Naive B cell (primary cell): ENCODE measurements around the gene BRSK2. TPM values are rescaled to one million over a fixed set of nuclear protein-coding genes. Genes with fewer than 3 reads are reported as not detected.
"Not testable (repeated sequence)": the region's sequence is repeated elsewhere in the genome, so short reads cannot be mapped to it uniquely, and the experiment has no call there.

Source experiments
- ATAC-seq, 2 donors: fragments of 150-1000 bp; cut with Tn5 transposase; 2 replicates each; pipeline ENCODE4 v1.10.0; 2021; ENCODE audit warnings: low read depth in 2 of 2, mild to moderate bottlenecking in 2 of 2, moderate library complexity in 2 of 2
- DNase-seq: peaks from one replicate; pipeline ENCODE4 v3.0.0; 2022
- H3K27ac Mint-ChIP-seq, 6 donors: one replicate each; pipeline ENCODE4 v1.8.0; 2020 to 2022; ENCODE audit warnings: mild to moderate bottlenecking in 6 of 6, mixed read lengths in 6 of 6, moderate library complexity in 5 of 6, inconsistent platforms in 2 of 6
- H3K27me3 Mint-ChIP-seq, 3 donors: one replicate each; pipeline ENCODE4 v1.8.0; 2021 to 2022; ENCODE audit warnings: mixed read lengths in 3 of 3, mild to moderate bottlenecking in 1 of 3
- H3K36me3 Mint-ChIP-seq, 2 donors: one replicate each; pipeline ENCODE4 v1.8.0; 2020 to 2022; ENCODE audit warnings: mixed read lengths in 2 of 2, inconsistent platforms in 1 of 2, mild to moderate bottlenecking in 1 of 2
- H3K4me1 Mint-ChIP-seq, 3 donors: one replicate each; pipeline ENCODE4 v1.8.0; 2020 to 2022; ENCODE audit warnings: mixed read lengths in 3 of 3, inconsistent platforms in 1 of 3, mild to moderate bottlenecking in 1 of 3, moderate library complexity in 1 of 3
- H3K4me3 Mint-ChIP-seq, 8 donors: one replicate each; pipeline ENCODE4 v1.8.0; 2020 to 2022; ENCODE audit warnings: mild to moderate bottlenecking in 8 of 8, mixed read lengths in 8 of 8, moderate library complexity in 8 of 8, inconsistent platforms in 2 of 8
- H3K9me3 Mint-ChIP-seq, 7 donors: one replicate each; pipeline ENCODE4 v1.8.0; 2020 to 2022; ENCODE audit warnings: mixed read lengths in 7 of 7, mild to moderate bottlenecking in 5 of 7, inconsistent platforms in 2 of 7, moderate library complexity in 1 of 7
- polyA plus RNA-seq, 6 donors: library from polyadenylated mRNA; unstranded; fragments of 300-500 nt; fragmentation: Illumina TruSeq; gene quantifications; one replicate each; pipeline ENCODE4 v1.2.3, GENCODE V29; 2021; ENCODE audit warnings: low read depth in 6 of 6

Gene BRSK2
- polyA plus RNA-seq, 6 donors from 2014 or later: 0.10 TPM; not detected in 4

GRCh38 chr11:1405186-1406020, 15.7 kb downstream of the BRSK2 start:
- Mint-ChIP-seq H3K4me3 (no peak overlapping the region), H3K9me3 (no peaks in the 10 kb centered on the region), H3K27me3 (peaks cover 4 to 18% (median 5%) of the 10 kb centered on the region in 3 donors), H3K4me1 (peaks cover 0 to 5% (median 0%) of the 10 kb centered on the region in 3 donors), H3K36me3 (no peaks in the 10 kb centered on the region), H3K27ac (no peak overlapping the region)
- DNase-seq (no peak), ATAC-seq (no peak)

- Mint-ChIP-seq H3K4me3 (no peak overlapping the region), H3K9me3 (no peaks in the 10 kb centered on the region), H3K27me3 (peaks cover 0 to 5% (median 4%) of the 10 kb centered on the region in 3 donors), H3K4me1 (peaks cover 0 to 5% (median 0%) of the 10 kb centered on the region in 3 donors), H3K27ac (peak overlapping the region in 1 of 6 donors; percentile 51), H3K36me3 (no peaks in the 10 kb centered on the region)
- ATAC-seq: no peak
- no peak for DNase-seq
These were observed 17.1 kb downstream of the BRSK2 start for GRCh38 chr11:1406571-1407485.

- Mint-ChIP-seq H3K4me3 (no peak overlapping the region), H3K4me1 (peaks cover 0 to 5% (median 0%) of the 10 kb centered on the region in 3 donors), H3K36me3 (no peaks in the 10 kb centered on the region), H3K27ac (no peak overlapping the region), H3K9me3 (no peaks in the 10 kb centered on the region), H3K27me3 (peaks cover 0 to 5% (median 4%) of the 10 kb centered on the region in 3 donors)
- no peak for ATAC-seq
- no peak for DNase-seq
These were observed 17.9 kb downstream of the BRSK2 start for GRCh38 chr11:1407668-1408067.

GRCh38 chr11:1408346-1408745, 18.6 kb downstream of the BRSK2 start:
- Mint-ChIP-seq H3K4me1 (peaks cover 0 to 5% (median 0%) of the 10 kb centered on the region in 3 donors), H3K27me3 (peaks cover 0 to 5% (median 4%) of the 10 kb centered on the region in 3 donors), H3K36me3 (no peaks in the 10 kb centered on the region), H3K9me3 (no peaks in the 10 kb centered on the region), H3K27ac (peak overlapping the region in 1 of 6 donors; percentile 53), H3K4me3 (no peak overlapping the region)
- DNase-seq: no peak
- ATAC-seq: no peak

GRCh38 chr11:1409108-1409851, 19.5 kb downstream of the BRSK2 start:
- DNase-seq (no peak), ATAC-seq (no peak)
- H3K27me3 Mint-ChIP-seq: peaks cover 0 to 5% (median 4%) of the 10 kb centered on the region in 3 donors
- H3K27ac Mint-ChIP-seq: peak overlapping the region in 1 of 6 donors; percentile 20
- H3K9me3 Mint-ChIP-seq: no peaks in the 10 kb centered on the region
- no peak overlapping the region for H3K4me3 Mint-ChIP-seq
- no peaks in the 10 kb centered on the region for H3K36me3 Mint-ChIP-seq
- H3K4me1 Mint-ChIP-seq: peaks cover 0 to 5% (median 0%) of the 10 kb centered on the region in 3 donors

- H3K27ac Mint-ChIP-seq, H3K4me1 Mint-ChIP-seq, H3K36me3 Mint-ChIP-seq, H3K9me3 Mint-ChIP-seq, ATAC-seq, DNase-seq, H3K27me3 Mint-ChIP-seq, H3K4me3 Mint-ChIP-seq: not testable (repeated sequence)
These were observed 20.1 kb downstream of the BRSK2 start for GRCh38 chr11:1409852-1410125.

GRCh38 chr11:1410366-1411291, 20.9 kb downstream of the BRSK2 start:
- no peak overlapping the region for H3K27ac Mint-ChIP-seq
- peaks cover 0 to 5% (median 4%) of the 10 kb centered on the region in 3 donors for H3K27me3 Mint-ChIP-seq
- DNase-seq (no peak), ATAC-seq (no peak)
- no peaks in the 10 kb centered on the region for H3K36me3 Mint-ChIP-seq
- peaks cover 0 to 5% (median 0%) of the 10 kb centered on the region in 3 donors for H3K4me1 Mint-ChIP-seq
- peaks cover 0 to 3% (median 0%) of the 10 kb centered on the region in 7 donors for H3K9me3 Mint-ChIP-seq
- H3K4me3 Mint-ChIP-seq: no peak overlapping the region

GRCh38 chr11:1411301-1411700, 21.6 kb downstream of the BRSK2 start:
- Mint-ChIP-seq H3K36me3 (no peaks in the 10 kb centered on the region), H3K27me3 (peaks cover 0 to 5% (median 4%) of the 10 kb centered on the region in 3 donors), H3K4me1 (peaks cover 0 to 5% (median 0%) of the 10 kb centered on the region in 3 donors), H3K9me3 (peaks cover 0 to 3% (median 0%) of the 10 kb centered on the region in 7 donors), H3K4me3 (no peak overlapping the region), H3K27ac (no peak overlapping the region)
- DNase-seq: no peak
- ATAC-seq: no peak

- not testable (repeated sequence) for H3K27me3 Mint-ChIP-seq, H3K27ac Mint-ChIP-seq, H3K9me3 Mint-ChIP-seq, H3K36me3 Mint-ChIP-seq, ATAC-seq, H3K4me1 Mint-ChIP-seq, DNase-seq, H3K4me3 Mint-ChIP-seq
These were observed 22.0 kb downstream of the BRSK2 start for GRCh38 chr11:1411739-1412138.

- Mint-ChIP-seq H3K4me1 (peaks cover 0 to 5% (median 0%) of the 10 kb centered on the region in 3 donors), H3K27ac (no peak overlapping the region), H3K27me3 (peaks cover 0 to 5% (median 4%) of the 10 kb centered on the region in 3 donors), H3K9me3 (peaks cover 0 to 9% (median 4%) of the 10 kb centered on the region in 7 donors), H3K36me3 (no peaks in the 10 kb centered on the region), H3K4me3 (no peak overlapping the region)
- no peak for DNase-seq
- ATAC-seq: no peak
These were observed 22.8 kb downstream of the BRSK2 start for GRCh38 chr11:1412377-1413095.

GRCh38 chr11:1414650-1415049, 24.9 kb downstream of the BRSK2 start:
- H3K4me1 Mint-ChIP-seq: peaks cover 0 to under 1% (median 0%) of the 10 kb centered on the region in 3 donors
- no peak overlapping the region for H3K4me3 Mint-ChIP-seq
- peaks cover 0 to under 1% (median 0%) of the 10 kb centered on the region in 3 donors for H3K27me3 Mint-ChIP-seq
- no peak for DNase-seq
- ATAC-seq: no peak
- no peak overlapping the region for H3K27ac Mint-ChIP-seq
- H3K9me3 Mint-ChIP-seq: peaks cover 0 to 20% (median 15%) of the 10 kb centered on the region in 7 donors
- H3K36me3 Mint-ChIP-seq: peaks cover 0 to 8% of the 10 kb centered on the region in 2 donors

- H3K4me1 Mint-ChIP-seq: no peaks in the 10 kb centered on the region
- H3K4me3 Mint-ChIP-seq: no peak overlapping the region
- DNase-seq (no peak), ATAC-seq (no peak)
- no peaks in the 10 kb centered on the region for H3K27me3 Mint-ChIP-seq
- no peak overlapping the region for H3K27ac Mint-ChIP-seq
- peaks cover 0 to 24% (median 15%) of the 10 kb centered on the region in 7 donors for H3K9me3 Mint-ChIP-seq
- H3K36me3 Mint-ChIP-seq: peaks cover 0 to 8% of the 10 kb centered on the region in 2 donors
These were observed 25.9 kb downstream of the BRSK2 start for GRCh38 chr11:1415631-1416030.
